GM20431 (cell line): ENCODE measurements around the gene GNAZ.

ENCODE experiments used
- in situ Hi-C: fragments of 300-500 bp; cut with MseI, MboI; formaldehyde crosslinking; loops from one replicate; pipeline ENCODE4 v1.15.0; 2020; ENCODE audit warnings: low sequenced_read_pairs; ENCODE audit not compliant: unreplicated experiment

The GNAZ gene

DNA sequence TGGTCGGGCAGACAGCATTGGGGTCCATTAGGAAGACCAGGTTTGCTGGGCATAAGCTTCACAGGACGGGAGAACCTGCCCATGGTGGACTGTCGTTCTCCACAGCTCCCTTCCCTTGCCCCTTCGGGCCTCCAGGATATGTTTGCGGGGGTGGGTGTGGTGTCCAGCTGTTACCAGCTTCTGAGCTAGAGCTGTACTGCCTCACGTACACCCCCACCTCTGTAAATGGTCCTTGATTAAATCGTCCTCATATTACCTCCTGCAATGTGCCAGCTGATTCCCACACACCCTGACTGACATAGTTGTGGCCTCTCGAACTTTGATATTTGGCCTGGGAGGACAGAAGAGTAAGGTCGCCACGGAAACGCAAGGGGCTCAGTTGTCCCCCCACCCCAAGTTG, 93.8 kb downstream of the GNAZ start:
- in situ Hi-C loops: no loop called here

- in situ Hi-C loops: no loop called here
These were observed 95.9 kb downstream of the GNAZ start for GRCh38 chr22:23166042-23166831.

DNA sequence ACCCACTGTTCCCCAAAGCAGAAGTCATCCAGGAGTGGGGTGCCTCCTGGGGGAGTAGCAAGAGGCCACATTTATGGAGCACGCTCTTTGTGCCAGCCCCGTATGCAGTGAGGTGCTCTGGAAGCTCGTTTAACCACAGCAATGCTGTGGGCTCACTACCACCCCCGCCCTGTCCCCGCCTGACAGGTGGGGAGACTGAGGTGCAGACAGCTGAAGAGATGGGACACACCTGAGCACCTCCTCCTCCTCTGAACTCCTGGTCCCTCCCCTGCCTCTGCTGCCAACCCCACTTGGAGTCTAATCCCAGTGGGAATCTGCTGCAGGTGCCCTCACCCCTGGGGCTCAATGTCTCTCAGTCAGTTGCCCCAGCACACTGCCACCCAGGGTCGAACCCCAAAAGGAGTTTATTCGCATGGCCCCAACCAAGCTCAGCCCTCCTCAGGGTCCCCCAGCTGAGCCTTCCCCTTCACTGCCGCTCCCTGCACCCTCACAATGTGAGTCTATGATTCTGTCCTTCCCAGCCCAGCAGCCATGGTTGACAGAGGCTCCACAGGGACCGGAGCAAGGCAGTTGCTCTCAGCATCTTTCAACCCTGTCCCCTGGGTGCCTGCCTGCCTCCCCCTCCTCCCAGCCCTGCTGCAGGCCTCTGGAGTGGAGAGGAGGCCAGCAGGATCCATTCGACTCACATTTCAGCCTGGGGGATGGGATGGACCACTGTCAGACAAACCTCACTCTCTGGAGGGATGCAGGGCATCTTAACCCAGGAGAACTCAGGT, 96.7 kb downstream of the GNAZ start:
- in situ Hi-C loops: no loop called here

DNA sequence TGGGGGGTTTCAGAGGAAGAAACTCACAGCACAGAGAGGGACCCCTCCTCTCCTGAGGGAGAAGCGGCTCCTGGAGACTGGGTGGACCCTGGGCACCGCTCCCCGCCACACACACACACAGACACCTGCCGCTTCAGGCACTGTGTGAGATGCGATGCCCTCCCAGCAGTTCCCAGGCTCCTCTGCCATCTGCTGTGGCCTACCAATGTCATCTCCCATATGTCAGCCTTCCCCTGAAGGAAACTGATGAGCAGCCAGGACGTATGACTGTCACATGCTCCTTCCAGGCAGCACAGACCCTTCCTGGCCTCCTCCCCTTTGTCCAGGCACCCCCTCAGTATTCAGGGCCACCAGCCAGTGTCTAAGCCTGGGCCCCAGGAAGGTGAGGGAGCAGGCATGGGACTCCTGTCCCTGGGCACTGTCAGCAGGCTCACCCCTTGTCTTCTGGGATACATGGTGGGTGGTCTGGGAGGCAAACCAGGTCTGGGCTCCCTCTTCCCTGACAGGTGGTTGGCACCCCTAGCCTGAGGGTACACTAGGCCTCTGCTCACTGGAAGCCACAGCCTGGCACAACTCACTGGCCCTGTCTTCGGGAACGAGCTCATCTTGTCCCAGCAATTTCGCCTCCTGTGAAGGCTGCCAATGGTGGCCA, 98.2 kb downstream of the GNAZ start:
- in situ Hi-C loops: no loop called here

DNA sequence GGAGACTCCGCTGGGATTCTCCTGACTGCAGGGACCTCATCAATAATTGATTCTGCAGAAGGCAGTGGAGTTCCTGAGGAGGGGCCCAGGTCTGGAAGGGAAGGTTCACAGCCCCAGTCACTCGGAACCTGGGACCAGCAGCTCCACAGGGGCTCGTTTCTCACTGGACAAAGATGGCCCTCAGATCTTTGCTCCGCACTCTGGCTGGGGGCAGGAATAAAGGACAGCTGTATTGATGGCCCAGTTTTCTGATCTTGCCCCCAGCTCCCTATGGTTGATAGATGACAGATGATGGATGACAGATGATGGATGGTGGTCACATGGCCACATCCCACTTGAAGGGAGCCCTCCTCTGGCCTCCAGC, 98.7 kb downstream of the GNAZ start:
- in situ Hi-C loops: no loop called here
